WTC11 (cell line): Measurements from ENCODE around the gene NUAK1. TPM values are rescaled to one million over a fixed set of nuclear protein-coding genes. Genes with fewer than 3 reads are reported as not detected.
A peak's percentile ranks its signal among the peaks of the same experiment; 100 is the strongest.

Source experiments
- ATAC-seq: fragments of 200-7000 bp; cut with Tn5 transposase; 2 replicates; pipeline ENCODE4 v1.10.0; 2021; ENCODE audit warnings: mild to moderate bottlenecking, moderate library complexity
- CTCF ChIA-PET: fragments of 300-600 bp; sonication (Branson Sonifier 250); formaldehyde crosslinking; loops from one replicate; lab custom pipeline; 2021; ENCODE audit warnings: antibody characterized with exemption; lab: Charles Lee
- POLR2A ChIA-PET: fragments of 350-600 bp; sonication (Branson Sonifier 250); formaldehyde crosslinking; loops from one replicate; lab custom pipeline; 2021; ENCODE audit warnings: antibody characterized with exemption; lab: Charles Lee
- DNase-seq: peaks from one replicate; pipeline ENCODE4 v3.0.0; 2021; ENCODE audit warnings: low spot score
- H3K27ac Mint-ChIP-seq: 2 replicates; pipeline ENCODE4 v1.8.0; 2021; ENCODE audit warnings: mixed read lengths
- H3K27me3 Mint-ChIP-seq: 2 replicates; pipeline ENCODE4 v1.8.0; 2021; ENCODE audit warnings: low read depth, mild to moderate bottlenecking, moderate library complexity, mixed read lengths
- H3K36me3 Mint-ChIP-seq: 2 replicates; pipeline ENCODE4 v1.8.0; 2021; ENCODE audit warnings: mixed read lengths
- H3K4me1 Mint-ChIP-seq: 2 replicates; pipeline ENCODE4 v1.8.0; 2022; ENCODE audit warnings: mixed read lengths
- H3K4me3 Mint-ChIP-seq: 2 replicates; pipeline ENCODE4 v1.8.0; 2021; ENCODE audit warnings: mild to moderate bottlenecking, moderate library complexity, mixed read lengths
- H3K9me3 Mint-ChIP-seq: 2 replicates; pipeline ENCODE4 v1.8.0; 2021; ENCODE audit warnings: mixed read lengths
- ETV6 ChIP-seq: sonication (generic); formaldehyde crosslinking; IDR thresholded peaks from 2 replicates; pipeline ENCODE4 v1.8.1; 2022; ENCODE audit warnings: mild to moderate bottlenecking, missing genetic modification reagents
- GTF2I ChIP-seq: fragments of 250-450 bp; sonication (Bioruptor Pico); conservative IDR thresholded peaks from 2 replicates; pipeline ENCODE4 v1.4.0; 2021; ENCODE audit warnings: mild to moderate bottlenecking
- IRF2 ChIP-seq: sonication (generic); formaldehyde crosslinking; IDR thresholded peaks from 2 replicates; pipeline ENCODE4 v1.8.0; 2022; ENCODE audit warnings: low read depth, missing genetic modification reagents, borderline replicate concordance
- MLX ChIP-seq: sonication (generic); formaldehyde crosslinking; IDR thresholded peaks from 2 replicates; pipeline ENCODE4 v1.8.1; 2023; ENCODE audit warnings: mild to moderate bottlenecking, missing genetic modification reagents, moderate library complexity
- MXD4 ChIP-seq: fragments of 250-450 bp; sonication (Bioruptor Pico); IDR thresholded peaks from 2 replicates; pipeline ENCODE4 v1.8.0; 2021; ENCODE audit warnings: mild to moderate bottlenecking, moderate library complexity, borderline replicate concordance
- OVOL2 ChIP-seq: fragments of 250-450 bp; sonication (Bioruptor Pico); IDR thresholded peaks from 2 replicates; pipeline ENCODE4 v1.9.0; 2021; ENCODE audit warnings: mild to moderate bottlenecking, borderline replicate concordance
- SMAD3 ChIP-seq: sonication (generic); formaldehyde crosslinking; IDR thresholded peaks from 2 replicates; pipeline ENCODE4 v1.8.0; 2022; ENCODE audit warnings: missing genetic modification reagents, mild to moderate bottlenecking, borderline replicate concordance
- TEAD1 ChIP-seq: sonication (generic); formaldehyde crosslinking; IDR thresholded peaks from 2 replicates; pipeline ENCODE4 v1.8.0; 2022; ENCODE audit warnings: mild to moderate bottlenecking, missing genetic modification reagents
- ZNF138 ChIP-seq: sonication (generic); formaldehyde crosslinking; conservative IDR thresholded peaks from 2 replicates; pipeline ENCODE4 v1.8.1; 2022; ENCODE audit warnings: mild to moderate bottlenecking, moderate library complexity, missing genetic modification reagents
- ZNF396 ChIP-seq: fragments of 250-450 bp; sonication (Bioruptor Pico); IDR thresholded peaks from 2 replicates; pipeline ENCODE4 v1.8.0; 2021; ENCODE audit warnings: mild to moderate bottlenecking, moderate library complexity, borderline replicate concordance
- ZNF423 ChIP-seq: fragments of 250-450 bp; sonication (Bioruptor Pico); IDR thresholded peaks from 2 replicates; pipeline ENCODE4 v2.1.2; 2022; ENCODE audit warnings: mild to moderate bottlenecking, moderate library complexity
- total RNA-seq: library from RNA; stranded (reverse); gene quantifications from 3 replicates; pipeline ENCODE4 v1.2.3, GENCODE V29; 2021
- TF ChIP-seq, protein P1 (sequence below): sonication (generic); formaldehyde crosslinking; IDR thresholded peaks from 2 replicates; pipeline ENCODE4 v1.8.1; 2022; ENCODE audit warnings: missing genetic modification reagents, borderline replicate concordance
- TF ChIP-seq, protein P2 (sequence below): fragments of 250-450 bp; sonication (Bioruptor Pico); IDR thresholded peaks from 2 replicates; pipeline ENCODE4 v1.9.0; 2021; ENCODE audit warnings: mild to moderate bottlenecking, borderline replicate concordance
- TF ChIP-seq, protein P3 (sequence below): fragments of 250-450 bp; sonication (Bioruptor Pico); IDR thresholded peaks from 2 replicates; pipeline ENCODE4 v1.9.0; 2021; ENCODE audit warnings: moderate library complexity, mild to moderate bottlenecking, inconsistent platforms, borderline replicate concordance
- TF ChIP-seq, protein P4 (sequence below): sonication (generic); formaldehyde crosslinking; IDR thresholded peaks from 2 replicates; pipeline ENCODE4 v1.8.1; 2023; ENCODE audit warnings: mild to moderate bottlenecking, moderate library complexity, missing genetic modification reagents

The NUAK1 gene
- total RNA-seq, 1 experiment from 2014 or later = 15.9 TPM

DNA sequence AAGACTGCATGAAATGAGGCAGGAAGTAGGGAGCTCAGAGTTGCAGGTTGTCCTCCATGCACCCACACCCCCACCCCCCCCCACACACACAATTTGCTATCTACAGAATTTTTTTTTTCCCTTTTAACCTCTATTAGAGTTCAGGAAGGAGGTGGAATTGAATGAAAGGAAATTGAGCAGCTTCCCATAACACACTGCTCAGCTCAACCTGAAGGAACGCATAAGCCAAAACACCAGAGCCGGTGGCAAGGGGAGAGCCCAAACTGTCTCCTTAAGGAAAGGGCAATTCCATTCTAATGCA, 74.1 kb downstream of the NUAK1 start (continued):
- TF ChIP-seq, protein P1, sequence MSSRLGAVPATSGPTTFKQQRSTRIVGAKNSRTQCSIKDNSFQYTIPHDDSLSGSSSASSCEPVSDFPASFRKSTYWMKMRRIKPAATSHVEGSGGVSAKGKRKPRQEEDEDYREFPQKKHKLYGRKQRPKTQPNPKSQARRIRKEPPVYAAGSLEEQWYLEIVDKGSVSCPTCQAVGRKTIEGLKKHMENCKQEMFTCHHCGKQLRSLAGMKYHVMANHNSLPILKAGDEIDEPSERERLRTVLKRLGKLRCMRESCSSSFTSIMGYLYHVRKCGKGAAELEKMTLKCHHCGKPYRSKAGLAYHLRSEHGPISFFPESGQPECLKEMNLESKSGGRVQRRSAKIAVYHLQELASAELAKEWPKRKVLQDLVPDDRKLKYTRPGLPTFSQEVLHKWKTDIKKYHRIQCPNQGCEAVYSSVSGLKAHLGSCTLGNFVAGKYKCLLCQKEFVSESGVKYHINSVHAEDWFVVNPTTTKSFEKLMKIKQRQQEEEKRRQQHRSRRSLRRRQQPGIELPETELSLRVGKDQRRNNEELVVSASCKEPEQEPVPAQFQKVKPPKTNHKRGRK (CRISPR knock-in tag) = no peak
- TF ChIP-seq OVOL2 (CRISPR knock-in tag) (no peak), MLX (no peak), MXD4 (CRISPR knock-in tag) (no peak)
- TF ChIP-seq, all 79 proteins: peak for 0

GRCh38 chr12:106063826-106064720, 74.7 kb downstream of the NUAK1 start:
- peak overlapping the region; percentile 73 for H3K27ac Mint-ChIP-seq
- H3K4me3 Mint-ChIP-seq = no peak overlapping the region
- POLR2A ChIA-PET = no interaction called here
- TF ChIP-seq TEAD1 (CRISPR knock-in tag) (no peak), ZNF396 (CRISPR knock-in tag) (no peak), ETV6 (CRISPR knock-in tag) (no peak)
- TF ChIP-seq, protein P2, sequence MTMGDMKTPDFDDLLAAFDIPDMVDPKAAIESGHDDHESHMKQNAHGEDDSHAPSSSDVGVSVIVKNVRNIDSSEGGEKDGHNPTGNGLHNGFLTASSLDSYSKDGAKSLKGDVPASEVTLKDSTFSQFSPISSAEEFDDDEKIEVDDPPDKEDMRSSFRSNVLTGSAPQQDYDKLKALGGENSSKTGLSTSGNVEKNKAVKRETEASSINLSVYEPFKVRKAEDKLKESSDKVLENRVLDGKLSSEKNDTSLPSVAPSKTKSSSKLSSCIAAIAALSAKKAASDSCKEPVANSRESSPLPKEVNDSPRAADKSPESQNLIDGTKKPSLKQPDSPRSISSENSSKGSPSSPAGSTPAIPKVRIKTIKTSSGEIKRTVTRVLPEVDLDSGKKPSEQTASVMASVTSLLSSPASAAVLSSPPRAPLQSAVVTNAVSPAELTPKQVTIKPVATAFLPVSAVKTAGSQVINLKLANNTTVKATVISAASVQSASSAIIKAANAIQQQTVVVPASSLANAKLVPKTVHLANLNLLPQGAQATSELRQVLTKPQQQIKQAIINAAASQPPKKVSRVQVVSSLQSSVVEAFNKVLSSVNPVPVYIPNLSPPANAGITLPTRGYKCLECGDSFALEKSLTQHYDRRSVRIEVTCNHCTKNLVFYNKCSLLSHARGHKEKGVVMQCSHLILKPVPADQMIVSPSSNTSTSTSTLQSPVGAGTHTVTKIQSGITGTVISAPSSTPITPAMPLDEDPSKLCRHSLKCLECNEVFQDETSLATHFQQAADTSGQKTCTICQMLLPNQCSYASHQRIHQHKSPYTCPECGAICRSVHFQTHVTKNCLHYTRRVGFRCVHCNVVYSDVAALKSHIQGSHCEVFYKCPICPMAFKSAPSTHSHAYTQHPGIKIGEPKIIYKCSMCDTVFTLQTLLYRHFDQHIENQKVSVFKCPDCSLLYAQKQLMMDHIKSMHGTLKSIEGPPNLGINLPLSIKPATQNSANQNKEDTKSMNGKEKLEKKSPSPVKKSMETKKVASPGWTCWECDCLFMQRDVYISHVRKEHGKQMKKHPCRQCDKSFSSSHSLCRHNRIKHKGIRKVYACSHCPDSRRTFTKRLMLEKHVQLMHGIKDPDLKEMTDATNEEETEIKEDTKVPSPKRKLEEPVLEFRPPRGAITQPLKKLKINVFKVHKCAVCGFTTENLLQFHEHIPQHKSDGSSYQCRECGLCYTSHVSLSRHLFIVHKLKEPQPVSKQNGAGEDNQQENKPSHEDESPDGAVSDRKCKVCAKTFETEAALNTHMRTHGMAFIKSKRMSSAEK = no peak
- TF ChIP-seq, all 79 proteins: peak for 0
- no peaks in the 10 kb centered on the region for H3K27me3 Mint-ChIP-seq
- peaks cover 28% of the 10 kb centered on the region for H3K36me3 Mint-ChIP-seq
- peaks cover 28% of the 10 kb centered on the region for H3K4me1 Mint-ChIP-seq
- DNase-seq = no peak
- H3K9me3 Mint-ChIP-seq = no peaks in the 10 kb centered on the region
- CTCF ChIA-PET = interaction anchor here (0.7 to 0.9 kb wide), 2 partner anchors 24 to 71 kb away, joined by 3 read pairs; no protein-coding TSS in a partner anchor
- ATAC-seq = peak; percentile 38

- TF ChIP-seq GTF2I (CRISPR knock-in tag) = no peak
- TF ChIP-seq, all 79 proteins: peak for 0
- no peak for DNase-seq
- no peaks in the 10 kb centered on the region for H3K9me3 Mint-ChIP-seq
- H3K36me3 Mint-ChIP-seq = peaks cover 25% of the 10 kb centered on the region
- no peak overlapping the region for H3K4me3 Mint-ChIP-seq
- ChIA-PET CTCF (interaction anchor here (1.0 kb wide), 1 partner anchor 74 kb away, joined by 3 read pairs; no protein-coding TSS in a partner anchor), POLR2A (no interaction called here)
- H3K27me3 Mint-ChIP-seq = no peaks in the 10 kb centered on the region
- H3K4me1 Mint-ChIP-seq = peaks cover 28% of the 10 kb centered on the region
- peak overlapping the region; percentile 50; the same call in 1 of the 2 replicates for H3K27ac Mint-ChIP-seq
- no peak for ATAC-seq
These were observed 76.1 kb downstream of the NUAK1 start for GRCh38 chr12:106062693-106063092.

DNA sequence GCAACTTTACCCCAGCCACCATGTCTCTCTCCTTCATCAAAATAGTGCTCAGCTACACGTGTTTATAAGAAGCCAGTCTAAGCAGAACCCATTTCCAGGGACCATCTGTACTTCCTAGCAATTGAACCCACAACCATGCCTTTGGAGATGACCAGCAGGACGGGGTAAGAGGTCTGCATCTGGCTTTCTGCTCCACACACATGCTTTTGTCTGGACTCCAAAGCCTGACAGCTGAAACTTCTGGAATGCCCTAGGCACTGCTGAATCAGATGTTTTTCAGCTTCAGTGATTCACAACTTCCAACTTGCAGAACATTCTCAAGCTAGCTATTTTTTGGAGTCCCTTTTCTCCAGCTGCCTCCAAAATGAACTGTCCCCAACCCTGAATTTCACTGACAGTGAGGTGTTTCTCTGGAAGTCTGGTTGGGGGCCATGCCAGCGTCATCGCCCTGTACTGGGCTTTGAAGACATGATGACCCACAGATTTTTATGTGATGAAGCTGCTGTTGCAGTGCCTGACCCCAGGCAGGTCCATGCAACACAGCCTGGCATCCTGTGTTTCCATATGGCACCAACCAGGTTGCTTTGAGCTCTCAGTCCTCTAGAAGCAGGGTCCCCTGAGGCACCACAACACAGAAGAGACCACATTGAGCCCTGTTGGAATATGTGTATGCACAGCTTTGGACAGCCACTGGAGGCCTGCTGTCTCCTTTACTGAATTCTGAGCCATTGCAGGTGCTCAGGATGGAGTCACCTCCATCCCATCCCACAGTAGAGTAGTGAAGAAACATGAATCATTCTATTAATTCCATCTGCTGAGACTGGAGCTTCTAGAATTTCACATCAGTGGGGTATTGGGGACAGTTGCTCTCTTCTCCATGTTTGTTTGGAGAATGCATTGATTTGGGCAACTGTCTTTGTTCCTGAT, 80.2 kb downstream of the NUAK1 start:
- Mint-ChIP-seq H3K4me1 (peaks cover 16% of the 10 kb centered on the region), H3K36me3 (0 out of 2 replicates have a peak, but pooled peaks cover 3% of the 10 kb centered on the region), H3K27ac (no peak overlapping the region), H3K9me3 (peaks cover 22% of the 10 kb centered on the region), H3K27me3 (no peaks in the 10 kb centered on the region), H3K4me3 (no peak overlapping the region)
- ChIA-PET CTCF (no interaction called here), POLR2A (no interaction called here)
- ATAC-seq (no peak), DNase-seq (no peak)
- no peak for TF ChIP-seq ZNF138 (CRISPR knock-in tag)
- TF ChIP-seq SMAD3 (CRISPR knock-in tag) = no peak
- no peak for TF ChIP-seq IRF2 (CRISPR knock-in tag)
- TF ChIP-seq, protein P3, sequence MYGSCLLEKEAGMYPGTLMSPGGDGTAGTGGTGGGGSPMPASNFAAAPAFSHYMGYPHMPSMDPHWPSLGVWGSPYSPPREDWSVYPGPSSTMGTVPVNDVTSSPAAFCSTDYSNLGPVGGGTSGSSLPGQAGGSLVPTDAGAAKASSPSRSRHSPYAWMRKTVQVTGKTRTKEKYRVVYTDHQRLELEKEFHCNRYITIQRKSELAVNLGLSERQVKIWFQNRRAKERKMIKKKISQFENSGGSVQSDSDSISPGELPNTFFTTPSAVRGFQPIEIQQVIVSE (CRISPR knock-in tag) = no peak
- TF ChIP-seq ZNF423 (CRISPR knock-in tag) = no peak
- TF ChIP-seq, protein P4, sequence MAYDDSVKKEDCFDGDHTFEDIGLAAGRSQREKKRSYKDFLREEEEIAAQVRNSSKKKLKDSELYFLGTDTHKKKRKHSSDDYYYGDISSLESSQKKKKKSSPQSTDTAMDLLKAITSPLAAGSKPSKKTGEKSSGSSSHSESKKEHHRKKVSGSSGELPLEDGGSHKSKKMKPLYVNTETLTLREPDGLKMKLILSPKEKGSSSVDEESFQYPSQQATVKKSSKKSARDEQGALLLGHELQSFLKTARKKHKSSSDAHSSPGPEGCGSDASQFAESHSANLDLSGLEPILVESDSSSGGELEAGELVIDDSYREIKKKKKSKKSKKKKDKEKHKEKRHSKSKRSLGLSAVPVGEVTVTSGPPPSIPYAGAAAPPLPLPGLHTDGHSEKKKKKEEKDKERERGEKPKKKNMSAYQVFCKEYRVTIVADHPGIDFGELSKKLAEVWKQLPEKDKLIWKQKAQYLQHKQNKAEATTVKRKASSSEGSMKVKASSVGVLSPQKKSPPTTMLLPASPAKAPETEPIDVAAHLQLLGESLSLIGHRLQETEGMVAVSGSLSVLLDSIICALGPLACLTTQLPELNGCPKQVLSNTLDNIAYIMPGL (CRISPR knock-in tag) = no peak
- TF ChIP-seq, protein P1 (CRISPR knock-in tag) = no peak
